ENCODE results near the gene ELMO2. TPM values are rescaled to one million over a fixed set of nuclear protein-coding genes. Genes with fewer than 3 reads are reported as not detected.

ELMO2 gene
- total RNA-seq, 4 donors from 2014 or later, result 24.3 to 78.4 (median 26.4) TPM

GRCh38 chr20:46423882-46424482 is 17.6 kb upstream of the ELMO2 start:
- no peaks in the 10 kb centered on the region for H3K36me3 ChIP-seq
- TF ChIP-seq POLR2A (IDR thresholded peaks at IDR 0.05) (no peak), CTCF (IDR thresholded peaks at IDR 0.05) (no peak)
- H3K4me1 ChIP-seq, result no peaks in the 10 kb centered on the region
- H3K4me3 ChIP-seq, result no peak overlapping the region
- H3K9me3 ChIP-seq, result no peaks in the 10 kb centered on the region
- DNase-seq, result no peak
- no peak overlapping the region for H3K27ac ChIP-seq
- no peaks in the 10 kb centered on the region for H3K27me3 ChIP-seq

- Histone ChIP-seq H3K27me3 (no peaks in the 10 kb centered on the region), H3K36me3 (no peaks in the 10 kb centered on the region), H3K4me1 (no peaks in the 10 kb centered on the region), H3K9me3 (no peaks in the 10 kb centered on the region), H3K27ac (no peak overlapping the region), H3K4me3 (no peak overlapping the region)
- DNase-seq, result no peak
- no peak for TF ChIP-seq CTCF (IDR thresholded peaks at IDR 0.05)
- TF ChIP-seq POLR2A (IDR thresholded peaks at IDR 0.05), result no peak
Measured at GRCh38 chr20:46423342-46423741, 16.9 kb upstream of the ELMO2 start.

- H3K36me3 ChIP-seq, result no peaks in the 10 kb centered on the region
- H3K4me3 ChIP-seq, result no peak overlapping the region
- no peak overlapping the region for H3K27ac ChIP-seq
- no peaks in the 10 kb centered on the region for H3K4me1 ChIP-seq
- H3K9me3 ChIP-seq, result no peaks in the 10 kb centered on the region
- H3K27me3 ChIP-seq, result no peaks in the 10 kb centered on the region
- TF ChIP-seq POLR2A (IDR thresholded peaks at IDR 0.05), result no peak
- DNase-seq, result no peak
Measured at GRCh38 chr20:46420878-46421277, 14.5 kb upstream of the ELMO2 start.

GRCh38 chr20:46419882-46420281 is 13.5 kb upstream of the ELMO2 start:
- no peak for DNase-seq
- no peak overlapping the region for H3K4me3 ChIP-seq
- no peaks in the 10 kb centered on the region for H3K27me3 ChIP-seq
- no peaks in the 10 kb centered on the region for H3K4me1 ChIP-seq
- no peaks in the 10 kb centered on the region for H3K9me3 ChIP-seq
- no peak overlapping the region for H3K27ac ChIP-seq
- TF ChIP-seq POLR2A (IDR thresholded peaks at IDR 0.05) (no peak), CTCF (IDR thresholded peaks at IDR 0.05) (no peak)
- no peaks in the 10 kb centered on the region for H3K36me3 ChIP-seq

- H3K4me1 ChIP-seq, result no peaks in the 10 kb centered on the region
- H3K4me3 ChIP-seq, result no peak overlapping the region
- TF ChIP-seq POLR2A (IDR thresholded peaks at IDR 0.05), result no peak
- no peak for TF ChIP-seq CTCF (IDR thresholded peaks at IDR 0.05)
- H3K27me3 ChIP-seq, result no peaks in the 10 kb centered on the region
- no peak for DNase-seq
- H3K9me3 ChIP-seq, result no peaks in the 10 kb centered on the region
- H3K27ac ChIP-seq, result no peak overlapping the region
- no peaks in the 10 kb centered on the region for H3K36me3 ChIP-seq
Measured at GRCh38 chr20:46416839-46417238, 10.4 kb upstream of the ELMO2 start.

- no peak for DNase-seq
- H3K4me1 ChIP-seq, result peaks cover 0 to under 1% (median 0%) of the 10 kb centered on the region in 4 donors
- H3K36me3 ChIP-seq, result no peaks in the 10 kb centered on the region
- H3K9me3 ChIP-seq, result no peaks in the 10 kb centered on the region
- H3K27me3 ChIP-seq, result no peaks in the 10 kb centered on the region
- H3K27ac ChIP-seq, result no peak overlapping the region
- no peak overlapping the region for H3K4me3 ChIP-seq
- no peak for TF ChIP-seq CTCF (IDR thresholded peaks at IDR 0.05)
- TF ChIP-seq POLR2A (IDR thresholded peaks at IDR 0.05), result no peak
Measured at GRCh38 chr20:46416421-46416820, 10.0 kb upstream of the ELMO2 start.
